Kidney glomerular epithelial cell (primary cell): ENCODE data around the gene STK16.
"Not testable (repeated sequence)": the region's sequence is repeated elsewhere in the genome, so short reads cannot be mapped to it uniquely, and the experiment has no call there.

Source experiments
- DNase-seq: peaks from one replicate; lab custom pipeline; 2025; lab: John Stamatoyannopoulos, UW

The STK16 gene

GRCh38 chr2:219245148-219245898 lies at the start of gene STK16, which contains the start of gene GLB1L:
Gene STK16 (plus strand): TSS chr2:219245479. CDS start chr2:219246000, 521 bp downstream.
Gene GLB1L (minus strand): TSS chr2:219245444. CDS start chr2:219243573, 1,871 bp downstream.
- peak; percentile 70 for DNase-seq

GRCh38 chr2:219197388-219197787 lies 47.9 kb upstream of the STK16 start:
- DNase-seq = no peak

GRCh38 chr2:219198974-219199373 lies 46.3 kb upstream of the STK16 start:
- no peak for DNase-seq

- DNase-seq = no peak
Observed at GRCh38 chr2:219199470-219200211, 45.6 kb upstream of the STK16 start.

- DNase-seq = not testable (repeated sequence)
Observed at GRCh38 chr2:219200502-219201326, 44.6 kb upstream of the STK16 start.

GRCh38 chr2:219201331-219201730 lies 43.9 kb upstream of the STK16 start:
- not testable (repeated sequence) for DNase-seq

GRCh38 chr2:219204425-219205164 lies 40.7 kb upstream of the STK16 start:
- no peak for DNase-seq

GRCh38 chr2:219205165-219205538 lies 40.1 kb upstream of the STK16 start:
- no peak for DNase-seq

- no peak for DNase-seq
Observed at GRCh38 chr2:219205981-219206327, 39.3 kb upstream of the STK16 start.

GRCh38 chr2:219206328-219207133 lies 38.7 kb upstream of the STK16 start, which contains the start of gene ZFAND2B:
Gene ZFAND2B (plus strand): TSS chr2:219206782. CDS start chr2:219206988, 206 bp downstream.
- DNase-seq = peak; percentile 89

GRCh38 chr2:219207134-219207883 lies 38.0 kb upstream of the STK16 start:
- no peak for DNase-seq

GRCh38 chr2:219207884-219208740 lies 37.2 kb upstream of the STK16 start:
- peak; percentile 3 for DNase-seq

- no peak for DNase-seq
Observed at GRCh38 chr2:219209236-219210195, 35.8 kb upstream of the STK16 start.

- no peak for DNase-seq
Observed at GRCh38 chr2:219210196-219210885, 34.9 kb upstream of the STK16 start.

- no peak for DNase-seq
Observed at GRCh38 chr2:219210886-219211362, 34.4 kb upstream of the STK16 start.

- DNase-seq = no peak
Observed at GRCh38 chr2:219213026-219213415, 32.3 kb upstream of the STK16 start.

GRCh38 chr2:219213486-219214071 lies 31.7 kb upstream of the STK16 start:
- DNase-seq = no peak
